Neuron (in vitro differentiated cells): Measurements from ENCODE around the gene MRPL52.
A peak's percentile ranks its signal among the peaks of the same experiment; 100 is the strongest.

ENCODE experiments used
- H2AFZ ChIP-seq: one replicate; pipeline ENCODE4 v1.6.1; 2013; ENCODE audit warnings: low read depth, mild to moderate bottlenecking, inconsistent platforms, low read length, moderate library complexity
- H3K27me3 ChIP-seq: one replicate; pipeline ENCODE4 v1.6.1; 2013; ENCODE audit warnings: low read length; ENCODE audit not compliant: insufficient read depth
- H3K36me3 ChIP-seq: one replicate; pipeline ENCODE4 v1.6.1; 2013; ENCODE audit warnings: low read length; ENCODE audit not compliant: insufficient read depth
- H3K4me1 ChIP-seq: one replicate; pipeline ENCODE4 v1.6.1; 2013; ENCODE audit warnings: low read length; ENCODE audit not compliant: insufficient read depth
- H3K4me3 ChIP-seq: 2 replicates; pipeline ENCODE4 v1.5.1; 2013; ENCODE audit warnings: mild to moderate bottlenecking, low read length, moderate library complexity
- H3K9me3 ChIP-seq: one replicate; pipeline ENCODE4 v1.6.1; 2013; ENCODE audit warnings: low read length

MRPL52 gene

GRCh38 chr14:22878271-22879246 is 48.9 kb downstream of the MRPL52 start:
- H3K4me3 ChIP-seq = no peak overlapping the region
- H3K4me1 ChIP-seq = peaks cover 23% of the 10 kb centered on the region
- H3K9me3 ChIP-seq = no peaks in the 10 kb centered on the region
- peaks cover 20% of the 10 kb centered on the region for H3K36me3 ChIP-seq
- H3K27me3 ChIP-seq = no peaks in the 10 kb centered on the region
- H2AFZ ChIP-seq = no peak overlapping the region

DNA sequence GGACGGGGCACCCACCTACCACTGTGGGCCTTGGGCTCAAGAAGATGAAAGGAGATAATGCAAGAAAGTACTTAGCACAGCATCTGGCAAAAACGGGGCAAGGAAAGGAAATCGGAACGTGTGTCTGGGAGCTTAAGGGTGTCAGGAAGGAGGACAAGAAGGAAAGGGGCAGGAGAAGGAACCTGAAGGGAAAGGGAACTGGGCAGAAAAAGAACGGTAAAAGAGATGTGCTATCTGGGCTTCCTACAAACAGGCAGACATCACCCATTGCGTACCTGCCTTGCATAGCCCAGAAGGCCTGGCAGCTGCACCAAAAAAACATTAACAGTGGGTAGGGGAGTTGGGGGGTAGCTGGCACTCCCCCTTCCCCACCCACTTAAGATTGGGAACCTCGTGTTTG is 52.4 kb downstream of the MRPL52 start:
- Histone ChIP-seq H3K9me3 (no peaks in the 10 kb centered on the region), H3K27me3 (no peaks in the 10 kb centered on the region), H2AFZ (no peak overlapping the region), H3K4me3 (no peak overlapping the region), H3K36me3 (no peaks in the 10 kb centered on the region), H3K4me1 (peaks cover 50% of the 10 kb centered on the region)

- Histone ChIP-seq H3K9me3 (no peaks in the 10 kb centered on the region), H3K36me3 (no peaks in the 10 kb centered on the region), H3K27me3 (no peaks in the 10 kb centered on the region), H2AFZ (peak overlapping the region; percentile 24), H3K4me1 (peaks cover 52% of the 10 kb centered on the region), H3K4me3 (peak overlapping the region; percentile 10)
Measured at GRCh38 chr14:22882529-22883172, 53.0 kb downstream of the MRPL52 start.

- H3K36me3 ChIP-seq = no peaks in the 10 kb centered on the region
- H3K4me1 ChIP-seq = peaks cover 58% of the 10 kb centered on the region
- no peaks in the 10 kb centered on the region for H3K9me3 ChIP-seq
- H2AFZ ChIP-seq = peak within 1 kb of the TSS; percentile 24
- H3K27me3 ChIP-seq = no peaks in the 10 kb centered on the region
- peak within 1 kb of the TSS; percentile 47 for H3K4me3 ChIP-seq
Measured at GRCh38 chr14:22883173-22883976, 53.7 kb downstream of the MRPL52 start, which contains the start of gene REM2. TSS of gene REM2 (plus strand) at chr14:22883222. CDS start at chr14:22883288, 66 bp downstream.

GRCh38 chr14:22884076-22884737 is 54.5 kb downstream of the MRPL52 start:
- Histone ChIP-seq H3K9me3 (no peaks in the 10 kb centered on the region), H3K36me3 (no peaks in the 10 kb centered on the region), H3K4me3 (peak overlapping the region; percentile 47), H3K4me1 (peaks cover 58% of the 10 kb centered on the region), H2AFZ (no peak overlapping the region), H3K27me3 (no peaks in the 10 kb centered on the region)
